Sigmoid colon (tissue), 6 donors: Measurements from ENCODE around the gene TARP.
A peak's percentile ranks its signal among the peaks of the same experiment; 100 is the strongest.

Experiments used
- DNase-seq: peaks from one replicate; pipeline ENCODE4 v3.0.0-alpha.2; 2019
- H3K27ac ChIP-seq, 4 donors: fragments of 200-600 bp; sonication (generic); one replicate each; pipeline ENCODE4 v1.5.1; 2016 to 2019; ENCODE audit warnings: mild to moderate bottlenecking in 1 of 4
- H3K27me3 ChIP-seq, 3 donors: fragments of 200-600 bp; sonication (generic); one replicate each; pipeline ENCODE4 v1.5.1; 2019; ENCODE audit warnings: mild to moderate bottlenecking in 1 of 3
- H3K36me3 ChIP-seq, 4 donors: fragments of 200-600 bp; sonication (generic); one replicate each; pipeline ENCODE4 v1.5.1; 2016 to 2019
- H3K4me1 ChIP-seq, 4 donors: fragments of 200-600 bp; sonication (generic); one replicate each; pipeline ENCODE4 v1.5.1; 2017 to 2019
- H3K4me3 ChIP-seq, 4 donors: fragments of 200-600 bp; sonication (generic); one replicate each; pipeline ENCODE4 v1.5.1; 2017 to 2019; ENCODE audit warnings: mild to moderate bottlenecking in 2 of 4, moderate library complexity in 1 of 4
- H3K9me3 ChIP-seq, 4 donors: fragments of 200-600 bp in 3 of 4; sonication (generic) in 3 of 4; one replicate each; pipeline versions ENCODE4 v1.5.1 to v1.6.1; 2013 to 2019
- CTCF ChIP-seq, 4 experiments: fragments of 450-650 bp in 3 of 4; fragments of 200-600 bp in 1 of 4; IDR thresholded peaks; one replicate each; pipeline ENCODE4 v1.5.1; 2016 to 2019; ENCODE audit warnings: antibody characterized with exemption in 4 of 4, mild to moderate bottlenecking in 3 of 4, moderate library complexity in 2 of 4
- EP300 ChIP-seq, 4 donors: sonication (generic); formaldehyde crosslinking; IDR thresholded peaks; one replicate each; pipeline ENCODE4 v1.6.1; 2017; ENCODE audit warnings: antibody characterized with exemption in 4 of 4
- POLR2A ChIP-seq, 2 donors: fragments of 450-650 bp; IDR thresholded peaks; one replicate each; pipeline ENCODE4 v1.6.1; 2016; ENCODE audit warnings: antibody characterized with exemption in 2 of 2, mild to moderate bottlenecking in 2 of 2, moderate library complexity in 2 of 2
- POLR2AphosphoS5 ChIP-seq, 4 donors: sonication (generic); formaldehyde crosslinking; IDR thresholded peaks; one replicate each; pipeline ENCODE4 v1.6.1; 2017; ENCODE audit warnings: antibody characterized with exemption in 4 of 4
- WGBS, 2 donors: extraction: QIAGEN DNeasy Blood & Tissue Kit; methylation state at CpG; one replicate each; pipeline ENCODE4 v1.1.7; 2013; 5-methylcytosine and 5-hydroxymethylcytosine counted together
- intact Hi-C: fragments of 100-400 bp; cut with DNase I; formaldehyde crosslinking; loops from one replicate; pipeline ENCODE4 v1.15.1; 2023
- donor health status: healthy with polysubstance abuse.
- donor health status: healthy.

TARP gene

GRCh38 chr7:38310591-38311101, 37.2 kb upstream of the TARP start:
- intact Hi-C loops, result no loop called here
- Histone ChIP-seq H3K27ac (no peak overlapping the region), H3K27me3 (no peaks in the 10 kb centered on the region), H3K9me3 (no peaks in the 10 kb centered on the region), H3K36me3 (no peaks in the 10 kb centered on the region), H3K4me1 (peaks cover 0 to 9% (median 0%) of the 10 kb centered on the region in 4 donors), H3K4me3 (peak overlapping the region in 3 of 4 donors; percentile 43 to 54 (median 49))
- no peak for DNase-seq
- WGBS, 2 donors, result 49 to 54% methylated on average over 6 of the region's 6 CpGs
- TF ChIP-seq EP300 (IDR thresholded peaks at IDR 0.05) (no peak), POLR2A (IDR thresholded peaks at IDR 0.05) (no peak)

- no peak overlapping the region for H3K4me3 ChIP-seq
- no peak for DNase-seq
- peaks cover 0 to 9% (median 0%) of the 10 kb centered on the region in 4 donors for H3K4me1 ChIP-seq
- 67 to 88% methylated on average over 5 of the region's 5 CpGs for WGBS, 2 donors
- no peaks in the 10 kb centered on the region for H3K9me3 ChIP-seq
- no peak overlapping the region for H3K27ac ChIP-seq
- H3K27me3 ChIP-seq, result no peaks in the 10 kb centered on the region
- no peaks in the 10 kb centered on the region for H3K36me3 ChIP-seq
- no peak for TF ChIP-seq POLR2AphosphoS5 (IDR thresholded peaks at IDR 0.05)
- no peak for TF ChIP-seq EP300 (IDR thresholded peaks at IDR 0.05)
- intact Hi-C loops, result no loop called here
These were observed 36.1 kb upstream of the TARP start for GRCh38 chr7:38309555-38309954.

GRCh38 chr7:38308140-38308539, 34.7 kb upstream of the TARP start:
- WGBS, 2 donors, result 93 to 97% methylated on average over 2 of the region's 2 CpGs
- H3K4me3 ChIP-seq, result no peak overlapping the region
- TF ChIP-seq POLR2AphosphoS5 (IDR thresholded peaks at IDR 0.05) (no peak), CTCF (IDR thresholded peaks at IDR 0.05) (no peak), POLR2A (IDR thresholded peaks at IDR 0.05) (no peak)

GRCh38 chr7:38307640-38308039, 34.2 kb upstream of the TARP start:
- 88 to 89% methylated on average over 3 of the region's 3 CpGs for WGBS, 2 donors
- no peak for DNase-seq
- Histone ChIP-seq H3K4me3 (no peak overlapping the region), H3K36me3 (no peaks in the 10 kb centered on the region), H3K27me3 (no peaks in the 10 kb centered on the region), H3K9me3 (no peaks in the 10 kb centered on the region), H3K27ac (no peak overlapping the region), H3K4me1 (peaks cover 0 to 9% (median 0%) of the 10 kb centered on the region in 4 donors)
- intact Hi-C loops, result no loop called here
- TF ChIP-seq POLR2A (IDR thresholded peaks at IDR 0.05), result no peak
- no peak for TF ChIP-seq POLR2AphosphoS5 (IDR thresholded peaks at IDR 0.05)

More at GRCh38 chr7:38308140-38308539, 34.7 kb upstream of the TARP start:
- Histone ChIP-seq H3K27ac (no peak overlapping the region), H3K9me3 (no peaks in the 10 kb centered on the region), H3K36me3 (no peaks in the 10 kb centered on the region), H3K4me1 (peaks cover 0 to 9% (median 0%) of the 10 kb centered on the region in 4 donors), H3K27me3 (no peaks in the 10 kb centered on the region)
- intact Hi-C loops, result no loop called here
- DNase-seq, result no peak

- no peak overlapping the region for H3K27ac ChIP-seq
- no peak for DNase-seq
- H3K36me3 ChIP-seq, result no peaks in the 10 kb centered on the region
- TF ChIP-seq POLR2A (IDR thresholded peaks at IDR 0.05) (no peak), EP300 (IDR thresholded peaks at IDR 0.05) (no peak), POLR2AphosphoS5 (IDR thresholded peaks at IDR 0.05) (no peak), CTCF (IDR thresholded peaks at IDR 0.05) (no peak)
- H3K27me3 ChIP-seq, result no peaks in the 10 kb centered on the region
- peaks cover 0 to 9% (median 0%) of the 10 kb centered on the region in 4 donors for H3K4me1 ChIP-seq
- 70 to 91% methylated on average over 2 of the region's 2 CpGs for WGBS, 2 donors
- H3K4me3 ChIP-seq, result no peak overlapping the region
- intact Hi-C loops, result no loop called here
- no peaks in the 10 kb centered on the region for H3K9me3 ChIP-seq
These were observed 33.5 kb upstream of the TARP start for GRCh38 chr7:38306914-38307313.

- 49 to 70% methylated on average over 3 of the region's 3 CpGs for WGBS, 2 donors
- intact Hi-C loops, result no loop called here
- Histone ChIP-seq H3K4me3 (no peak overlapping the region), H3K27ac (no peak overlapping the region), H3K27me3 (no peaks in the 10 kb centered on the region), H3K36me3 (no peaks in the 10 kb centered on the region), H3K9me3 (no peaks in the 10 kb centered on the region), H3K4me1 (peaks cover 0 to 3% (median 0%) of the 10 kb centered on the region in 4 donors)
- TF ChIP-seq POLR2A (IDR thresholded peaks at IDR 0.05) (no peak), CTCF (IDR thresholded peaks at IDR 0.05) (no peak), POLR2AphosphoS5 (IDR thresholded peaks at IDR 0.05) (no peak), EP300 (IDR thresholded peaks at IDR 0.05) (no peak)
- no peak for DNase-seq
These were observed 32.7 kb upstream of the TARP start for GRCh38 chr7:38306171-38306570.
